ENCODE results near the gene KRTAP5-1.

The KRTAP5-1 gene

GRCh38 chr11:1572197-1573076, 12.6 kb downstream of the KRTAP5-1 start, which contains the start of gene DUSP8:
TSS of gene DUSP8 (minus strand) at chr11:1572271. CDS start at chr11:1565826, 6,445 bp downstream.
- DNase-seq: peak in 45 of 51 donors; percentile 48 to 95 (median 84)

DNA sequence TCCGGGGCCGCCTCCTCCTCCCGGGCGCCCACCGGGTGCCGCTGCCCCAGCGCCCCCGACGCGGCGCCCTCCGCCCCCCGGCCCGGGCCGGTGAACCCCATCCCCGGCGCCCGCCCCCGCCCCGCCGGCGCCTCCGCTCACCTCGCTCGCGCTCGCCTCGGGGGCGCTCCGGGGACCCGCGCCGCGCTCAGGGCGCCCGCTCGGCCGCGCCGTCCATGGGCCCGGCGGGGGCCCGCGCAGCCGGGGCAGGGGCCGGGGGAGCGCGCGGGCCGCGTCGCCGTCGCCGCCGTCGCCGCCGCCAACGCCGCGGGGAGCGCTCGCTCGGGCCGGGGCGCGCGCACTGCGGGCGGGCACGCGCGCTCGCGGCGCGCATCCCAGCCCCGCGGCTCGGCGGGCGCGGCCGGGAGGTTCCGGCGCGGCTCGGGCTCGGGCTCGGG, 13.3 kb downstream of the KRTAP5-1 start:
- no peak for DNase-seq

- peak in 6 of 51 donors; percentile 19 to 58 (median 52) for DNase-seq
Observed at GRCh38 chr11:1570896-1571759, 14.0 kb downstream of the KRTAP5-1 start.

GRCh38 chr11:1570531-1570895, 14.6 kb downstream of the KRTAP5-1 start:
- DNase-seq: no peak

DNA sequence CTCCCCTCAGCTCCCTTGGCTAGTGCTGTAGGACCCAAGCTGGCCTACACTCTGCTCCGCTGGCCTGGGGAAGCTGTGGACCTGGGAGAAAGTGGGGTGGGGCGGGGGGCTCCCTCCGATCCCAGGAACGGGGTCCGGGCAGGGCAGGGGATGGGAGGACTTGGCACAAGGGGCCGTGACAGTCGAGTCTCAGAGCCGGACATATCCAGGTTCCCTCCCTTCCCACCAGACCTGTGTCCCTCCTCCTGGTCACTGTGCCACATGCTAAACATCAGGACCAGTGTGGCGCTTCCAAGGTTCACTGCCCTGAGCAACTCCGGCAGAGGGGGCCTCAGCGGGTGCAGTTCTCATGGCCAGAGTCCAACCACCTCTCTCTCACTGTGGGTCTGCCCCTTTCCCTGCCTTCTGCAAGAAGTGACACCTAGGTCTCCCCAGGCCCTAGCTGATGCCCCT, 15.1 kb downstream of the KRTAP5-1 start:
- peak in 1 of 51 donors; percentile 20 for DNase-seq

DNA sequence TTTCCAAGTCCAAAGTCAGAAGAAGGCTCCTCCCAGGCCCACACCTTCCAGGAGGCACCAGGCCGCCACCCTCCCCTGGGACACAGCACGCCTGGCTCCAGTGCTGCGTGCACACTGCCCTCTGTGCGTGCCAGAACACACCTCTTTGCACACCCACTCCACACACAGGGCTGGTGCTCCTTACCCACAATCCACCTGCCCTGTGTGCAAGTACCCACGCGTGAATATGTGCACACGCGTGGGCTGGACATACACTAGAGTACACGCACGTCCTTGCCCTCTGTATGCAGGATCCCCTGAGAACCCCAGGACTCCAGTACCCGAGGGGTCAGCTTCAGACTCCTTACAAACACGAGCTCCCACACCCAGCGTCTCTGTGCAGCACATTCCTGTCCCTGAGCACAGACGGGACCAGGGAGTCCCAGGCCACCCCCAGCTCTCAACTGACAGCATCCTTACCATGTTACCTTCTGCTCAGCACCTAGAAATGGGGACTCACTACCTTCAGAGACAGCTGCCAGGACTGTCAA, 15.8 kb downstream of the KRTAP5-1 start:
- peak in 1 of 51 donors; percentile 36 for DNase-seq

GRCh38 chr11:1568441-1568911, 16.6 kb downstream of the KRTAP5-1 start:
- DNase-seq: peak in 18 of 51 donors; percentile 22 to 73 (median 42)

- DNase-seq: no peak
Observed at GRCh38 chr11:1567721-1568100, 17.4 kb downstream of the KRTAP5-1 start.

DNA sequence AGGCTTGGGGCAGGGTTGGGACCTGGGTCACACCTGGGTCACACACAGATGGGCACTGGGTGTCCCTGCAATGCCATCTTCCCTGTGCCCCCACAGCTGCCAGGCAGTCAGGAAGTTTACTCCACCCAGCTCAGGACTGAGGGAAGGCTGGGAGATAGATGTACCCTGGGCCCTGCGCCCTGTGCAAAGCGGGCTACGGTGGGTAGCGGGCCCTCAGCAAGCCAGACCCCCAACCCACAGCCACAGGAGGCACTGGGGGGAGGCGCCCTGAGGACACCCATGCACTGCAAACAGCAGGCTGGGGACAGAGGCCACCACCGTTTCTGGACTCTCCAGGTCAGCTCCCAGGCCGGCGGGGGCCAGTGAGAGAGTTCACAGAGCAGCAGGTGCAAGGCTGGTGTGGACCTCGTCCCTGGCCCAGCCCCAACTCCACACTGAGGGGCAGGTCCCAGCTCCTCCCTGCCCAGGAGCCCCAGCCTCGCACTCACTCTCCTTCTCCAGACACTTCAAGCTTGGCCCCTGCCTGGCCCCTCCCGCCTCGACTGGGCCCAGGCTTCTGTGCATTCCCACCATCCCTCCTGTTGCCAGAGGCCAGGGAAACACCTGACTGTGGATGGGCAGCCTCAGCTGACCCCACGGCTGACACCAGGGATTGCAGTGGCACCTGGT, 17.9 kb downstream of the KRTAP5-1 start:
- no peak for DNase-seq

- DNase-seq: no peak
Observed at GRCh38 chr11:1566381-1567051, 18.6 kb downstream of the KRTAP5-1 start.

- no peak for DNase-seq
Observed at GRCh38 chr11:1565904-1566247, 19.2 kb downstream of the KRTAP5-1 start.

GRCh38 chr11:1565173-1565903, 19.7 kb downstream of the KRTAP5-1 start:
- DNase-seq: no peak

DNA sequence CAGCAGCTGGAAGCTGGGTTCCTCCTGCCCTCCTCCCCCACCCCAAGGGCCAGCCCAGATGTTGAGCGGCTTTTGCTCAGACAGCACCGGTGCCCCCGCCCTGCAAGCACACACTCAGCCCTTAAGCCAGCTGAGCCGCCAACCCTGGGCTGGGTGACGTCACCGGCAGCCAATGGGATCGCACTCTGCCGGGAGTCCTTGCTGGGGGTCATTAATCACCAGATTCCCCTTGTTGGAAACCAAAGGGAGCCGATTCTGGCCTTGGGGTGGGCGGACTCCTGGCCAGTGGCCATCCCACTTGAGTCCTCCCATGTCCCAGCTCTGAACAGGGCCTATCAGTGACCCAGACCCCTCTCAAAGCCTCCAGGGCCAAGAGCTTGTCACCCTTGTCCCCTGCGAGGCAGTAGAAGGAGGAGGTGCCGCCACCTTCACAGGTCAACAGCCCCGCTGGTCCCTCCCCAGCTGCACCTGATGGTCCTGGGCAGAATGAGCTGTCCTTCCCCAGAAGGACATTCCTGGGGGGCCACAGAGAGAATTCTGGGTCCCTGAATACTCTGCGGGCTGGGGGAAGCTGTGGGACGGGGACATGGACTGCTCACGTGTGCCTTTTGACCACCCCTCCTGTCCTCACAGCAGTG, 20.4 kb downstream of the KRTAP5-1 start:
- peak in 34 of 51 donors; percentile 19 to 87 (median 62) for DNase-seq

- DNase-seq: no peak
Observed at GRCh38 chr11:1563697-1564534, 21.2 kb downstream of the KRTAP5-1 start.

DNA sequence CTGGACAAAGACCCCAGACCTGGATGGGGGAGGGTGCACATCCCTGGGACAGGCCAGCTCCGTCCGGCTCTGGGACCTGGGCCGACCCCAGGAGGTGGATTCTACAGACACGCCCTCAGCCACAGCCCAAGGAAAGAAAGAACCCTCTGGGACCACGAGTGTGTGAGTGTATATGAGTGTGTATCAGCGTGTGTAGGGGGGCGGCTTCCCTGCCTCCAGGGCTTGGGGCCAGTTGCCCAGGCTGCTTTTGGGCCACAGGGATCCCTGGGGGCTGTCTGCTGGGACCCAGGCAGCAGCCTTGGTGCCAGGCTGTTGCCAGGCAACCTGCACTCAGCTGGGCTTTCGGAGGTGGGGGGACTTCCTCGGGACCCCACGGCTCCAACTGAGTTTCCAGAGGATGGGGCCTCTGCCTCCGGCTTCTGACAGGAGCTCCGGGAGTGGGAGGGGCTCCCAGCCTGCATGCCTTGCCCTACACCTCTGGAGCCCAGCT, 21.9 kb downstream of the KRTAP5-1 start:
- no peak for DNase-seq

- DNase-seq: no peak
Observed at GRCh38 chr11:1562469-1563148, 22.5 kb downstream of the KRTAP5-1 start.

- no peak for DNase-seq
Observed at GRCh38 chr11:1561955-1562354, 23.1 kb downstream of the KRTAP5-1 start.

DNA sequence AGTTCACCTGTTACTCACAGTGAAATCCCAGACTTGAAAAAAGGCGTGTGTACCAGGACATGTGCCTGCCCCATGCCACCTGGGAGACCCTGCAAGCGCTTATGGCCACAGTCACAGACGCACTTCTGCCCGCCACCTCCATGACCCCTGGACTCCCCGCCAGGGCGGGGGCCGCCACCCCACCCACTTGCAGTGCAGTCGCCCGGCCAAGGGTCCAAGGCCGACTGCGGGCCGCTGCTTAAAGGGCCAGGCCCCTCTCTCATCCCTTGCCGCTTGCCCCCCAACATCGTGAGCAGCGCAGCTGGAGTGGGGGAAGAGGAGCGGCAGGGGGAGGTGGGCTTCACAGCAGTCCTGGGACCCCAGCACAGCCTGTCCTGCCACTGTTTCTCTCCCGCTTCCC, 23.8 kb downstream of the KRTAP5-1 start:
- DNase-seq: no peak

Data from hypothalamus (tissue), 51 donors.